Skin epidermis (tissue), 12 donors: ENCODE measurements around the gene GTSF1L.

Experiments used
- H3K27ac ChIP-seq, 21 experiments: fragments of 200-600 bp; sonication (generic) in 11 of 21; one replicate each; pipeline ENCODE4 v1.5.0; 2020; ENCODE audit warnings: mild to moderate bottlenecking in 3 of 21, inconsistent platforms in 2 of 21, moderate library complexity in 2 of 21
- H3K4me3 ChIP-seq, 7 experiments: fragments of 200-600 bp; sonication (generic) in 2 of 7; one replicate each; pipeline ENCODE4 v1.5.0; 2020; ENCODE audit warnings: inconsistent platforms in 2 of 7, mild to moderate bottlenecking in 2 of 7, moderate library complexity in 1 of 7

Gene GTSF1L

DNA sequence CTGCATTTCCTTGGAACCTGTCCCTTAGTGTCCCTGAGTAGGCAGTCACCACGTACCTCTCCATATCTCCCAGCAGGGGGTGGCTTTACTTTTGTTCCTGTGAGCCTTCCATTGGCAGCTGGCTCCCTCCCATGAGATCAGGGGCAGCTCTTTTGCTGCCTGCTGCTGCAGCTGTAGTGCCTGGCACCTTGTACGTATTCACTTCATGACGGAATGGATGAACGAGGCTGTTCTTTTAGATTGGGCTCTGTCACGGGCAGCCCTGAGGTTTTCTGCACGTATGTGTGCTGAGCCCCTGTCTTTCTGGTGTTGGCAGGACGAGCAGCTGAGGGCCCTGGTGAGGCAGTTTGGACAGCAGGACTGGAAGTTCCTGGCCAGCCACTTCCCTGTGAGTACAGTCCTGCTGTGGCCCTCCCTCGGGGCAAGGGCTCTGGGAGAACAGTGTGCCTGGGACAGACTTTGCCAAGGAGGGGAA is 45.3 kb downstream of the GTSF1L start:
- Histone ChIP-seq H3K27ac (peak overlapping the region in 5 of 21 experiments; percentile 8 to 70 (median 66)), H3K4me3 (no peak overlapping the region)

DNA sequence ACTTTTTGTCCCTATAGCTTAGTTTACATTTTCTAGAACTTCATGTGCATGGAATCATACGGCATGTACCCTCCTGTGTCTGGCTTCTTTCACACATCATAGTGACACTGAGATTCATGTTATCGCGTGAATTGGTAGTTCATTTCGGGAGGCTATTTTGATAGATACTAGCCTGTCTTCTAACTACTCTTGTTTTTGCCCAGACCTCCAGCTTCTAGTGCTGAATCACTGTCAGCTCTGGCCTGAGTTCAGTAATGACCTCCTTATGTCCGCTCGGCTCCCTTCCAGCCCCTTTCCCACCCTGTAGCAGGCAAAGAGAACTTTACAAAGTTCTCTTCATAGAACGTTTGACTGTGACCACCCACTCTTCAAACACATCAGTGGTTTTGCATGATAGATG is 45.8 kb downstream of the GTSF1L start:
- H3K4me3 ChIP-seq: no peak overlapping the region
- H3K27ac ChIP-seq: peak overlapping the region in 2 of 21 experiments; percentile 24 to 66

DNA sequence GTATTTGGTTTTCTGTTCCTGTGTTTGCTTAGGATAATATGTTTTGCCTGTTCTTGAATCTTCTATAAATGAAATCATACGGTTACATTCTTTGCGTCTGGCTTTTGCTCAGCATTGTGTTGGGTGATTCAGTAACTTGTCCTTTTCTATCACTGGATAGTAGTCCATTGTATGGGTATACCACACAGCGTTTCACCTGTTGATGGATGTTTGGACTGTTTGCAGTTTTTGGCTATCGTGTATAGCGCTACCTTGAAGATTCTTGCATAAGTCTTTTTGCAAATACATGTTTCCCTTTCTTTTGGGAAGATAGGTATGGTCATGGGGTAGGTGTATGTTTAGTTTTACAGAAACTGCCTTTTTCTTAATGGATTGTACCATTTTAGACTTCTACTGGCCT is 50.4 kb downstream of the GTSF1L start:
- Histone ChIP-seq H3K27ac (no peak overlapping the region), H3K4me3 (no peak overlapping the region)
